ENCODE measurements around the gene GTF2E1. TPM values are rescaled to one million over a fixed set of nuclear protein-coding genes. Genes with fewer than 3 reads are reported as not detected.
A peak's percentile ranks its signal among the peaks of the same experiment; 100 is the strongest.

The GTF2E1 gene
- total RNA-seq, 1 experiment from 2014 or later, result 40.3 TPM

DNA sequence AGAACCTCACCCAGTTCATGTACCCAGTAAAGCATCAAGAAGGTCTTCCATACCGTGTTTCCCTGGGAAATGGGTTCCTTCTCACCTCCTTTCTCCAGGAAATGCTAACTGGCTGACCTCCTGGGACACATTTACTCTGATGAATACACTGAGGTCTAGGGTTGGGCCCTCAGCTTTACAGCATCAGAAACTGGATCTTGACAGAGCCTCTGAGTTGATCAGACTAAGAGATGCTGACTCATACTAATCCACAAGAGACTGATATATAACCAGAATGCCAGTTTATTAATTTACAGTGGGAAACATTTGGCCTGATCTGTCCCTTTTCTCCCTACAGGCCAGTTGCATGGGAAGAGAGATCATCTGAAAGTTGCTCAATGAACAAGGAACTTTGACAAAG is 55.8 kb downstream of the GTF2E1 start:
- no peak for DNase-seq (ENCODE audit: low read depth)

DNA sequence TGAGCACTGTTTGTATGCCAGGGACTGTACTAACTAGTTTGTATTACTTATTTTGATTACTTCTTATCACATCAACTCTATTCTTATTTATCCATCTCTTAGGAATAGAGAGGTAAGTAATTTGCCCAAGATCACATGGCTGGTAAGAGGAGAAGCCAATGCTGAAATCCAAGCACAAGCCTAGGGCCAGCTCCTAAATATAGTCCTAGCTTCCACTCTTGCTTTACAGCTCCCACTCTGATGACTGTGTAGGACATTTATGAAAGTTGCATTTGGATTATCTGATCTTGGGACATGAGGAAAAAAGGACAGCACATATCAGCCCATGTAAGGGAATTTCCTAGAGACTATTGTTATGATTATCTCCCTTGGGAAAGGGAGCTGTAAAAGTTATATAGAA is 58.1 kb downstream of the GTF2E1 start:
- DNase-seq (ENCODE audit: low read depth), result no peak

DNA sequence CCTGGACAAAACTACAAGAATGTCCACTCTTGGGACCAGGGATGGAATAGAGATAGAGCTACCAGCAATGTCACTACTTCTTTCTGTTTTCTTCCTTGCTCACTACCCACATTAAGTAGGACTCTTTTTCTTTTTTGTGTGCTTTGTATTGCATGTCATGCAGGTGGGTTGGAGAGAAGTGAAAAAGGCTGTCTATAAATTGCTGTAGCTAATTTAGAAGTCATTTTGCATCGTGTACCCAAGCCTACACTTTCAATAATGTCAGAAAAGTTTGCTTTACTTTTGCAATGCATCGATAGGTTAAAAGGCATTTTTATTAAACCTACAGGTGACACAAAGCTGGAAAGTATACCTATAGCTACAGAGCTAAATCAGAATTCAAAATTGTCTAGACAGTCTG is 58.9 kb downstream of the GTF2E1 start:
- no peak for DNase-seq (ENCODE audit: low read depth)

- DNase-seq (ENCODE audit: low read depth), result peak; percentile 31
Observed at GRCh38 chr3:120802916-120803315, 60.4 kb downstream of the GTF2E1 start.

DNA sequence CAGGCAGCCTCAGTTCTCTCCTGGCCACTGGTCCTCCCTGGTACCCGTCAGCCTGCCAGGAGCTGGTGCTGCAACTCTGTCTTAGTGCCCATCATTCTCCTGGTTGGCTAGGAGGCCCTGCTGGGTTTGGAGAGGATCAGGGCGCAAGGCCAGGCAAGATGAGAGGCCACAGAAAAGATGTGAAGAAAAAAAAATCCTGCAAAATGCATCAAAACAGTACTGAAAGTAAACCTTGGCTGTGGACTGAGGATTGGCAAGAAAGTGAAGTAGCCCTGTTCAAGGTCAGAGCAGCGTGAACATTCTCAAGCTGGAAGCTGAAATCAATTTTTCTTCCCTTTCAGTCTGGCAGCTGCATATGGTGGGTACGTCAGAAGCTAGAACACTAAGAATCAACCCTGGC is 74.2 kb downstream of the GTF2E1 start:
- DNase-seq (ENCODE audit: low read depth), result no peak

GRCh38 chr3:120820748-120821147 is 78.2 kb downstream of the GTF2E1 start:
- no peak for DNase-seq (ENCODE audit: low read depth)

- no peak for DNase-seq (ENCODE audit: low read depth)
Observed at GRCh38 chr3:120821426-120821825, 78.9 kb downstream of the GTF2E1 start.

DNA sequence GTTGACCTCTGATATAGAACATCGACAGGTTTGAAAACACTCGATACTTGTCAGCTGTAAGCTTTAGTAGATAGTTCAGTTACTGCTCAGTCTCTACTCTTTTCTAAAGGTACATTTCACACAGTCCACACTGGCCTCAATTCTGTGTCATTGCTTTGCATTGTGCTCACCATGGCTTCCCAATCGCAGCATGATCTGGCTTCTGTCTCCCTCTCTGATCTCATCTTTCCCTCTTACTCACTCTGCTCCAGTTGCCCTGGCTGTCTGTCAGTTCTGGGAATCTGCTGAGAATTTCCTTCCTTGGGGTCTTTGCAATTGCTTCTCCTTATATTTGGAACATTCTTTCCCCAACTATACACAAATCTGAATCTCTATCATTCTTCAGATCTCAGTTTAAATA is 80.6 kb downstream of the GTF2E1 start:
- no peak for DNase-seq (ENCODE audit: low read depth)

DNA sequence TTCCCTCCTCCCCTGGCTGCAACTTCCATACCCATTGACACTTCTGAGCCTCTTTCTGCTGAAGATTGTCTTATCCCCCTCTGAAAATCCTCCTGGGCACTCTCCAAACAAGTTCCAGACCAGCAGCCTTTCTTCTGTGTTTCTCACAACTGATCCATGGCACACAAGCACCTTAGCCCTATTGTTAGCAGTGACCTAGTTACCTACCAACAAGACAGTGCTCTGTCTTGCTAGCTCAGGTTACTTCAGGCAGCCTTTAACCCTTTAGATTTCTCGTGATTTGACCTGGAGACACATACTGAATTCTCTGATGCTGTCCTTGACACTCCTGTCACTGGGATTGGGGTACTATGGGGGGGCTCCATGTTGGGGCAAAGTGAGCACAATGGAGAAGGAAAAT is 82.1 kb downstream of the GTF2E1 start:
- no peak for DNase-seq (ENCODE audit: low read depth)

DNA sequence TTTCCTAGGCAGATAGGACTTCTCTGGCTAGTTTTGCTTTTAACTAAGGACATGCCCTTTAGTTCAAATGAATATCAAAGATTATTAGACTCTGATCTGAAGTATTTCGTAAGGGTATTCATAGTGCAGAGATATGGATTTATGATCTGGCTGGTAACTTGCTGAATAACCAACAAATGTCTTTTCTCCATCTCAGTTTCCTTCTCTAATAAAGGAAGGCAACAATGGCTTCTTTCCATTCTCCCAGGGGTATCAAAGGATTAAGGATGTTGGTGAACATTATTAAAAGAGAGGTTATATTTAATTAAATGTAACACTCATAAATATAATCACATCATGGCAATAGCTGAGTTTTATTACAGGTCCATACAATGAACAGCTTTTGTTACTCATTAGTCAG is 86.3 kb downstream of the GTF2E1 start:
- no peak for DNase-seq (ENCODE audit: low read depth)

DNA sequence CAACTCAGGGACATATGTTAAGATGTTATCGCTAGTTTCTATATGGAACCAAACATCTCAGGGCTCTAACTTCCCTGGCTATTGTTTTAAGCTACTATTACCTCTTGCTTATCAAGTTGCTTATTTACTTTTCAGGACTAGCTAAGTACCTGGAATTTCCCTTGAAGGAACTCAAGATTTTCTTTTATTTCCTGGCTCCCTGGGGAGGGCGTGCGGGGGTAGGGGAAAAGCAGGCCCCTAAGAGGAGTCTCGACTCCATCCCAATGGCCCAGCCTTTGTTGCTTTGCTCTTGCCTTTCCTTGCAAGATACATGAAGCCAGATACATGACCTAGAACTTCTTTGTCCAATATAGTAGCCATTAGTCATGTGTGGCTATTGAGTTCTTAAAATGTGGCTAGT is 88.5 kb downstream of the GTF2E1 start:
- DNase-seq (ENCODE audit: low read depth), result no peak

Other genes starting within 250 kb of the GTF2E1 start
- gene NDUFB4, start 146.4 kb upstream of the GTF2E1 start, total RNA-seq (2014; rRNA removed; shearing (Covaris generic)), result 287 and 362 TPM in 2 replicates
- gene HGD, start 60.5 kb upstream of the GTF2E1 start, total RNA-seq (2014; rRNA removed; shearing (Covaris generic)), result not detected in 2 replicates
- 27.9 and 37.7 TPM in 2 replicates for gene RABL3, start 228 bp upstream of the GTF2E1 start, total RNA-seq (2014; rRNA removed; shearing (Covaris generic))
- 0.07 TPM in 1 of 2 replicates, not detected in the other for gene STXBP5L, start 165.5 kb downstream of the GTF2E1 start, total RNA-seq (2014; rRNA removed; shearing (Covaris generic))

Data from M059J (cell line).